ENCODE measurements around the gene MAGI2.
"Not testable (repeated sequence)": the region's sequence is repeated elsewhere in the genome, so short reads cannot be mapped to it uniquely, and the experiment has no call there.

Gene MAGI2

GRCh38 chr7:78970440-78970916 is 483.0 kb downstream of the MAGI2 start:
- no peak for DNase-seq (ENCODE audit: extremely low read depth, low read depth)
- no peak overlapping the region for H3K4me3 ChIP-seq (replicated peaks; ENCODE audit: low read depth, low read length)
- no peak for TF ChIP-seq CTCF (IDR thresholded peaks at IDR 0.05; ENCODE audit: low read depth, low read length, missing control alignments)

- no peak overlapping the region for H3K4me3 ChIP-seq (replicated peaks; ENCODE audit: low read depth, low read length)
- no peak for TF ChIP-seq CTCF (IDR thresholded peaks at IDR 0.05; ENCODE audit: low read depth, low read length, missing control alignments)
- DNase-seq (ENCODE audit: extremely low read depth, low read depth) = no peak
Observed at GRCh38 chr7:78968951-78969350, 484.5 kb downstream of the MAGI2 start.

GRCh38 chr7:78967561-78967960 is 485.9 kb downstream of the MAGI2 start:
- not testable (repeated sequence) for DNase-seq (ENCODE audit: extremely low read depth, low read depth); H3K4me3 ChIP-seq (replicated peaks; ENCODE audit: low read depth, low read length)

GRCh38 chr7:78967046-78967445 is 486.4 kb downstream of the MAGI2 start:
- H3K4me3 ChIP-seq (replicated peaks; ENCODE audit: low read depth, low read length) = no peak overlapping the region
- no peak for TF ChIP-seq CTCF (IDR thresholded peaks at IDR 0.05; ENCODE audit: low read depth, low read length, missing control alignments)
- peak; percentile 22 for DNase-seq (ENCODE audit: extremely low read depth, low read depth)

GRCh38 chr7:78959477-78959876 is 494.0 kb downstream of the MAGI2 start:
- TF ChIP-seq CTCF (IDR thresholded peaks at IDR 0.05; ENCODE audit: low read depth, low read length, missing control alignments) = no peak
- DNase-seq (ENCODE audit: extremely low read depth, low read depth) = no peak
- no peak overlapping the region for H3K4me3 ChIP-seq (replicated peaks; ENCODE audit: low read depth, low read length)

- no peak overlapping the region for H3K4me3 ChIP-seq (replicated peaks; ENCODE audit: low read depth, low read length)
- no peak for DNase-seq (ENCODE audit: extremely low read depth, low read depth)
- no peak for TF ChIP-seq CTCF (IDR thresholded peaks at IDR 0.05; ENCODE audit: low read depth, low read length, missing control alignments)
Observed at GRCh38 chr7:78955329-78955728, 498.1 kb downstream of the MAGI2 start.

DNA sequence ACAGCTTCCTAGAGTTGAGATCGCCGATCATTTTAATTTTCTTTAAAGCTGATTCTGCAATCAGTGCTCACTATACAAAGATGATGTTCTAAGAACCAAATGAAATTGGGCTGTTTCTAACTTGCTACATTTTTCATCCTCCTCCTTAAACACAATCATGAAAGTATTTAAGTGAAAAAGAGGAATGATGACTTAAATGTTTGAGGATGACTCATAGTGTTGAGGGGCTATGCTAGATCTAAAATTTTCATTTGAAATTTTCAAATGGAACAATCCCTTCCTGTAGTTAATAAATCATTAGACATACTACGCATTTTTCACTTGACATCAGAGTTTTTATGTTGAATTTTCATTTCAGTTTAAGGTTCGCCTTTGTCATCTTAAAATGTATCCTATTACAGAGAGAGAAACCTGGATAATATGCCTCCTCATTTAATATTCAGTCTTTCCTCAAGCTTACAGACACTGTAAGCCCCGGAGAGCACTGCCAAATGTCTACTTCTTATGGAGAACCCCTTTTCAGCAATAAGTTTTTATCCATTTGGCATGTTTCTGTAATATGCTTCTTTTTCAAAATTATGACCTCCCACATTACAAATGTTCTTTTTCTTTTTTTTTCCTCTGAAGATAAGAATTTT is 499.6 kb downstream of the MAGI2 start:
- peak overlapping the region; percentile 25 for H3K4me3 ChIP-seq (replicated peaks; ENCODE audit: low read depth, low read length)
- peak; percentile 44 for DNase-seq (ENCODE audit: extremely low read depth, low read depth)
- TF ChIP-seq CTCF (IDR thresholded peaks at IDR 0.05; ENCODE audit: low read depth, low read length, missing control alignments) = no peak

All from HFF-Myc (cell line).